ENCODE measurements around the gene MMP25. TPM values are rescaled to one million over a fixed set of nuclear protein-coding genes. Genes with fewer than 3 reads are reported as not detected.

Gene MMP25
- total and polyA plus RNA-seq, 9 of the 15 experiments (the other 6 are each of a cell fraction or from before 2014, with no cell fraction given) = 0.03 to 0.04 TPM; not detected in 7

DNA sequence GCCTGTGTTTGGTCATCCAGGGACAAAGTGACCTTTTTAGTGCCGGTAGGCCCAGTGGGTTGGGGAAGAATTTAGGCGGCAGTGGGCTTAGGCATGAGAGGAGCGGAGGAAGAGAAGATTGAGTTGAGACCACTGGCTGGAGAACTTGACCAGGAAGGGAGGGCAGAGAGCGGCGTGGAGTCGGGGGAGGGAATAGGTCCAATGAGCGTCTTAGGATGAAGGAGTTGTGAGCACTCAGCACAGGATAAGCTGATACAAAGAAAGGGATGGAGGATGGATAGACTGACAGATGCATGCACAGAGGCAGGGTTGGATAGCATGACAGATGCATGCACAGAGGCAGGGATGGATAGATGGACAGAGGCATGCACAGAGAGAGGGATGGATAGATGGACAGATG, 27.1 kb downstream of the MMP25 start:
- BruUV-seq (replicated peaks) = no TSS peak
- CTCF ChIA-PET (ENCODE audit: low intra/inter-chr PET ratio) = no interaction called here
- Histone ChIP-seq H3K9ac (ENCODE audit: insufficient read depth in 1 of 2, low read depth in 2 of 2, low read length in 2 of 2) (no peak overlapping the region), H3K4me2 (ENCODE audit: insufficient read depth, low read length) (no peak overlapping the region), H4K20me1 (replicated peaks; ENCODE audit: control insufficient read depth, insufficient read depth, low read length) (no peaks in the 10 kb centered on the region), H3K4me3 (no peak overlapping the region), H3K79me2 (ENCODE audit: control insufficient read depth, insufficient read depth, low read length) (no peaks in the 10 kb centered on the region), H3K36me3 (ENCODE audit: control insufficient read depth, insufficient read depth, low read length) (no peaks in the 10 kb centered on the region), H2AFZ (ENCODE audit: low read depth, low read length) (no peak overlapping the region), H3K27ac (ENCODE audit: extremely low read depth, low read depth, low read length) (no peak overlapping the region), H3K4me1 (replicated peaks in 1 of 2; ENCODE audit: control insufficient read depth in 2 of 2, insufficient read depth in 2 of 2, low read length in 2 of 2) (peaks cover 14 to 24% of the 10 kb centered on the region in 2 experiments), H3K27me3 (ENCODE audit: control insufficient read depth in 2 of 2, insufficient read depth in 2 of 2, low read length in 2 of 2) (peaks cover 4 to 12% of the 10 kb centered on the region in 2 experiments; a peak in 4 of 5 replicates), H3K9me3 (replicated peaks; ENCODE audit: control insufficient read depth, insufficient read depth, low read depth, low read length) (no peaks in the 10 kb centered on the region), H3K9me1 (ENCODE audit: control insufficient read depth, insufficient read depth, low read length) (no peaks in the 10 kb centered on the region)
- WGBS (ENCODE audit: insufficient coverage, low coverage, missing lambda C conversion rate) = 29% methylated on average over 7 of the region's 7 CpGs
- ATAC-seq = no peak
- POLR2A ChIA-PET = no interaction called here
- in situ Hi-C loops (cut with MboI) = no loop called here
- TF ChIP-seq PTTG1 (tag; IDR thresholded peaks at IDR 0.05; ENCODE audit: low read depth) (no peak), CSDE1 (IDR thresholded peaks at IDR 0.05) (no peak), MCM7 (IDR thresholded peaks at IDR 0.05) (no peak), ATF7 (IDR thresholded peaks at IDR 0.05) (no peak), SP2 (IDR thresholded peaks at IDR 0.05; ENCODE audit: extremely low read depth, low read depth, low read length, poor library complexity, severe bottlenecking) (no peak), ZBTB12 (CRISPR knock-in tag; IDR thresholded peaks at IDR 0.05) (no peak), KAT2B (IDR thresholded peaks at IDR 0.05; ENCODE audit: low read depth, low read length) (no peak), ARID3A (IDR thresholded peaks at IDR 0.05; ENCODE audit: borderline replicate concordance, low read depth, low read length) (no peak), GATA2 (CRISPR knock-in tag; IDR thresholded peaks at IDR 0.05) (no peak), ZC3H8 (IDR thresholded peaks at IDR 0.05) (no peak), ZNF311 (CRISPR knock-in tag; IDR thresholded peaks at IDR 0.05) (no peak)
- TF ChIP-seq, protein P1, sequence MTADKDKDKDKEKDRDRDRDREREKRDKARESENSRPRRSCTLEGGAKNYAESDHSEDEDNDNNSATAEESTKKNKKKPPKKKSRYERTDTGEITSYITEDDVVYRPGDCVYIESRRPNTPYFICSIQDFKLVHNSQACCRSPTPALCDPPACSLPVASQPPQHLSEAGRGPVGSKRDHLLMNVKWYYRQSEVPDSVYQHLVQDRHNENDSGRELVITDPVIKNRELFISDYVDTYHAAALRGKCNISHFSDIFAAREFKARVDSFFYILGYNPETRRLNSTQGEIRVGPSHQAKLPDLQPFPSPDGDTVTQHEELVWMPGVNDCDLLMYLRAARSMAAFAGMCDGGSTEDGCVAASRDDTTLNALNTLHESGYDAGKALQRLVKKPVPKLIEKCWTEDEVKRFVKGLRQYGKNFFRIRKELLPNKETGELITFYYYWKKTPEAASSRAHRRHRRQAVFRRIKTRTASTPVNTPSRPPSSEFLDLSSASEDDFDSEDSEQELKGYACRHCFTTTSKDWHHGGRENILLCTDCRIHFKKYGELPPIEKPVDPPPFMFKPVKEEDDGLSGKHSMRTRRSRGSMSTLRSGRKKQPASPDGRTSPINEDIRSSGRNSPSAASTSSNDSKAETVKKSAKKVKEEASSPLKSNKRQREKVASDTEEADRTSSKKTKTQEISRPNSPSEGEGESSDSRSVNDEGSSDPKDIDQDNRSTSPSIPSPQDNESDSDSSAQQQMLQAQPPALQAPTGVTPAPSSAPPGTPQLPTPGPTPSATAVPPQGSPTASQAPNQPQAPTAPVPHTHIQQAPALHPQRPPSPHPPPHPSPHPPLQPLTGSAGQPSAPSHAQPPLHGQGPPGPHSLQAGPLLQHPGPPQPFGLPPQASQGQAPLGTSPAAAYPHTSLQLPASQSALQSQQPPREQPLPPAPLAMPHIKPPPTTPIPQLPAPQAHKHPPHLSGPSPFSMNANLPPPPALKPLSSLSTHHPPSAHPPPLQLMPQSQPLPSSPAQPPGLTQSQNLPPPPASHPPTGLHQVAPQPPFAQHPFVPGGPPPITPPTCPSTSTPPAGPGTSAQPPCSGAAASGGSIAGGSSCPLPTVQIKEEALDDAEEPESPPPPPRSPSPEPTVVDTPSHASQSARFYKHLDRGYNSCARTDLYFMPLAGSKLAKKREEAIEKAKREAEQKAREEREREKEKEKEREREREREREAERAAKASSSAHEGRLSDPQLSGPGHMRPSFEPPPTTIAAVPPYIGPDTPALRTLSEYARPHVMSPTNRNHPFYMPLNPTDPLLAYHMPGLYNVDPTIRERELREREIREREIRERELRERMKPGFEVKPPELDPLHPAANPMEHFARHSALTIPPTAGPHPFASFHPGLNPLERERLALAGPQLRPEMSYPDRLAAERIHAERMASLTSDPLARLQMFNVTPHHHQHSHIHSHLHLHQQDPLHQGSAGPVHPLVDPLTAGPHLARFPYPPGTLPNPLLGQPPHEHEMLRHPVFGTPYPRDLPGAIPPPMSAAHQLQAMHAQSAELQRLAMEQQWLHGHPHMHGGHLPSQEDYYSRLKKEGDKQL (CRISPR knock-in tag; IDR thresholded peaks at IDR 0.05; ENCODE audit: borderline replicate concordance) = no peak
- no peak for FAIRE-seq
- DNase-seq (ENCODE audit: extremely low read depth in 1 of 4, low spot score in 3 of 4) = no peak
- intact Hi-C loops (cut with micrococcal nuclease) = no loop called here

All from K562 (cell line).